Progenitor cell of endocrine pancreas (in vitro differentiated cells): Measurements from ENCODE around the gene CCDC85B. TPM values are rescaled to one million over a fixed set of nuclear protein-coding genes. Genes with fewer than 3 reads are reported as not detected.

Source experiments
- DNase-seq: peaks from one replicate; pipeline ENCODE4 v3.0.0; 2021; ENCODE audit warnings: low spot score; ENCODE audit not compliant: unreplicated experiment
- H3K27ac Mint-ChIP-seq: 2 replicates; pipeline ENCODE4 v1.8.0; 2021; ENCODE audit warnings: mild to moderate bottlenecking, moderate library complexity, mixed read lengths
- H3K27me3 Mint-ChIP-seq: 2 replicates; pipeline ENCODE4 v1.8.0; 2021; ENCODE audit warnings: mixed read lengths
- H3K36me3 Mint-ChIP-seq: 2 replicates; pipeline ENCODE4 v1.8.0; 2022; ENCODE audit warnings: mixed read lengths; ENCODE audit not compliant: insufficient read depth
- H3K4me1 Mint-ChIP-seq: 2 replicates; pipeline ENCODE4 v1.8.0; 2021; ENCODE audit warnings: low read depth, mixed read lengths
- H3K4me3 Mint-ChIP-seq: 2 replicates; pipeline ENCODE4 v1.8.0; 2021; ENCODE audit warnings: low read depth, mild to moderate bottlenecking, moderate library complexity, mixed read lengths
- H3K9me3 Mint-ChIP-seq: 2 replicates; pipeline ENCODE4 v1.8.0; 2021; ENCODE audit warnings: low read depth, mixed read lengths
- CTCF ChIP-seq: fragments of 200-600 bp; sonication (generic); IDR thresholded peaks from one replicate; pipeline ENCODE4 v1.5.0; 2021; ENCODE audit warnings: antibody characterized with exemption, mild to moderate bottlenecking; ENCODE audit not compliant: unreplicated experiment
- total RNA-seq: library from RNA; stranded (reverse); gene quantifications from 2 replicates; pipeline ENCODE4 v1.2.1, GENCODE V29; 2021

CCDC85B gene
- total RNA-seq, 1 donor from 2014 or later: 7.4 TPM

GRCh38 chr11:65896034-65896999 is 5.8 kb downstream of the CCDC85B start:
- DNase-seq: no peak
- Mint-ChIP-seq H3K36me3 (no peaks in the 10 kb centered on the region), H3K4me3 (no peak overlapping the region), H3K27me3 (peaks cover 59% of the 10 kb centered on the region), H3K27ac (no peak overlapping the region), H3K4me1 (peaks cover 6% of the 10 kb centered on the region), H3K9me3 (no peaks in the 10 kb centered on the region)
- no peak for TF ChIP-seq CTCF

GRCh38 chr11:65897020-65897471 is 6.6 kb downstream of the CCDC85B start:
- no peak for TF ChIP-seq CTCF
- Mint-ChIP-seq H3K27me3 (peaks cover 64% of the 10 kb centered on the region), H3K27ac (no peak overlapping the region), H3K4me3 (no peak overlapping the region), H3K9me3 (no peaks in the 10 kb centered on the region), H3K36me3 (no peaks in the 10 kb centered on the region), H3K4me1 (peaks cover 6% of the 10 kb centered on the region)
- DNase-seq: no peak

- no peaks in the 10 kb centered on the region for H3K36me3 Mint-ChIP-seq
- peak overlapping the region; percentile 62 for H3K4me3 Mint-ChIP-seq
- DNase-seq: no peak
- peaks cover 1% of the 10 kb centered on the region for H3K4me1 Mint-ChIP-seq
- H3K9me3 Mint-ChIP-seq: no peaks in the 10 kb centered on the region
- H3K27ac Mint-ChIP-seq: peak overlapping the region; percentile 81
- TF ChIP-seq CTCF: no peak
- peaks cover 71% of the 10 kb centered on the region for H3K27me3 Mint-ChIP-seq
Observed at GRCh38 chr11:65898656-65899355, 8.3 kb downstream of the CCDC85B start.

GRCh38 chr11:65899356-65900124 is 9.1 kb downstream of the CCDC85B start:
- Mint-ChIP-seq H3K9me3 (no peaks in the 10 kb centered on the region), H3K36me3 (no peaks in the 10 kb centered on the region), H3K27me3 (peaks cover 76% of the 10 kb centered on the region), H3K4me3 (peak overlapping the region; percentile 62), H3K27ac (no peak overlapping the region), H3K4me1 (peaks cover 1% of the 10 kb centered on the region)
- TF ChIP-seq CTCF: no peak
- DNase-seq: no peak
